Activated CD4-positive, alpha-beta T cell treated with anti-CD3 and anti-CD28 coated beads for 24 hours (primary cell): Measurements from ENCODE around the gene TTLL13.
"Not testable (repeated sequence)": the region's sequence is repeated elsewhere in the genome, so short reads cannot be mapped to it uniquely, and the experiment has no call there.

ENCODE experiments used
- DNase-seq, 2 donors: peaks; one replicate each; pipeline ENCODE4 v3.0.0-alpha.2; 2020; ENCODE audit warnings: low read depth in 2 of 2

Gene TTLL13

DNA sequence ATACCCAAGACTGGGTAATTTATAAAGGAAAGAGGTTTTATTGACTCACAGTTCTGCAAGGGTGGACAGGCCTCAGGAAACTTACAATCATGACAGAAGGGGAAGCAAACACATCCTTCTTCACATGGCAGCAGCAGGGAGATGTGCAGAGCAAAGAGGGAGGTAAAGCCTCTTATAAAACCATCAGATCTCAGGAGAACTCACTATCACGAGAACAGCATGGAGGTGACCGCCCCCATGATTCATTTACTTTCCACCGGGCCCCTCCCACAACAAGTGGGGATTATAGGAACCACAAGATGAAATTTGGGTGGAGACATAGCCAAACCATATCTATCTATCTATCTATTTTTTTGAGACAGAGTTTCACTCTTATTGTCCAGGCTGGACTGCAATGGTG lies 10.0 kb upstream of the TTLL13 start:
- DNase-seq: no peak

DNA sequence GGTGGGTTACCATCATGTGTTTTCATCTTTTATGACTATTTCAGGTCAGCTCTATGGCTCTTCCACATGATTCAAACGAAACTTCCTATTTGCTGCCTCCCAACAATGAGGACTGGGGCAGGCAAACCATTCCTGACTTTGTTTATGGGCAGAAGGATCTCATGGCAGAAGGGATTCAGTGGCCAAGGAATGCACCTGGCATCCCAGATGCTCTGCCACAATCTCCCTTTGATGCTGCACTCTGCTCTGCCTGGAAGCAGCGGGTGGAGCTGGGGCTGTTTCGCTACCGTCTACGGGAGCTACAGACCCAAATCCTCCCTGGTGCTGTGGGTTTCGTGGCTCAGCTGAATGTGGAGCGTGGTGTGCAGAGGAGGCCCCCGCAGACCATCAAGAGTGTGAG lies 8.5 kb upstream of the TTLL13 start:
- DNase-seq: no peak

DNA sequence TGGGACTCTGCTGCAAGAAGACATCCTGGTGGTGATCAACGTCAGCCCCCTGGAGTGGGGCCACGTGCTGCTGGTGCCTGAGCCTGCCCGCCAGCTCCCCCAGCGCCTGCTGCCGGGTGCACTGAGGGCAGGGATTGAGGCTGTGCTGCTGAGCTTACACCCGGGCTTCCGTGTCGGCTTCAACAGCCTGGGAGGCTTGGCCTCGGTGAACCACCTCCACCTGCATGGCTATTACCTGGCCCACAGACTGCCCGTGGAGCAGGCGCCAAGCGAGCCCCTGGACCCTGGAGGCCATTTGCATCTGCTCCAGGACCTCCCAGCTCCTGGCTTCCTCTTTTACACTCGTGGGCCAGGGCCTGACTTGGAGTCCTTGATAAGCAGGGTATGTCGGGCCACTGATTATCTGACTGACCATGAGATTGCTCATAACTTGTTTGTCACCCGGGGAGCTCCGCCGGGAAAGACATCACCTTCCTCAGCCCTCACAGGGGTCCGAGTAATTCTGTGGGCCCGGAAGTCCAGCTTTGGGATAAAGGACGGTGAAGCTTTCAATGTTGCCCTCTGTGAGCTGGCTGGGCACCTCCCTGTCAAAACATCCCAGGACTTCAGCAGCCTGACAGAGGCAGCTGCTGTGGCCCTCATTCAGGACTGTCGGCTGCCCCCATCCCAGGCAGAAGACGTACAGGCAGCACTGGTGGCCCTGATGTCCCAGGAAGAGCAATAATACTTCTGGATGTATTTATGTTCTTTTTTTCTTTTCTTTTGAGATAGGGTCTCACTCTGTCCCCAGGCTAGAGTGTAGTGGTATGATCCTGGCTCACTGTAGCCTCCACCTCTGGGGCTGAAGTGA lies 7.8 kb upstream of the TTLL13 start:
- DNase-seq: no peak

- DNase-seq: no peak
These were observed 5.3 kb upstream of the TTLL13 start for GRCh38 chr15:90243943-90244639.

DNA sequence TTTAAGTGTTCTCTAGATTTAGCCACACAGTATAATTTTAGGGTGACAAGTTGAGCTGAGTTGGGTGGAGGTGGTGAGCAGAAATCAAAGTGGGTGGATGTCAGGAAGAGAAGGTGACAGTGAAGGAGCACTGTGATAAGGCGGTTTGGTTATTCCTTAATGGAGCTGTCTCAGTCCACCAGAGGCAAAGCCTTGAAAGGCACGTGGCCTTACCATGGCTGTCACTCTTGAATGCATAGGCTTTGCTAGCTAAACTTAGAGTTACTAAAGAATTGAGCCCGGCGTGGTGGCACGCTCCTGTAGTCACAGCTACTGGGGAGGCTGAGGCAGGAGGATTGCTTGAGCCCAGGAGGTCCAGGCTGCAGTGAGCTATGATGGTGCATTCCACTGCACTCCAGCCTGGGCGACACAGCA lies 560 bp upstream of the TTLL13 start:
- DNase-seq: no peak

- no peak for DNase-seq
These were observed 8.4 kb downstream of the TTLL13 start for GRCh38 chr15:90257776-90258175.

- no peak for DNase-seq
These were observed 10.2 kb downstream of the TTLL13 start for GRCh38 chr15:90259524-90259923.

- DNase-seq: not testable (repeated sequence)
These were observed 11.4 kb downstream of the TTLL13 start for GRCh38 chr15:90260731-90261130.

- no peak for DNase-seq
These were observed 12.5 kb downstream of the TTLL13 start for GRCh38 chr15:90261811-90262210.

GRCh38 chr15:90262426-90262825 lies 13.1 kb downstream of the TTLL13 start:
- no peak for DNase-seq

DNA sequence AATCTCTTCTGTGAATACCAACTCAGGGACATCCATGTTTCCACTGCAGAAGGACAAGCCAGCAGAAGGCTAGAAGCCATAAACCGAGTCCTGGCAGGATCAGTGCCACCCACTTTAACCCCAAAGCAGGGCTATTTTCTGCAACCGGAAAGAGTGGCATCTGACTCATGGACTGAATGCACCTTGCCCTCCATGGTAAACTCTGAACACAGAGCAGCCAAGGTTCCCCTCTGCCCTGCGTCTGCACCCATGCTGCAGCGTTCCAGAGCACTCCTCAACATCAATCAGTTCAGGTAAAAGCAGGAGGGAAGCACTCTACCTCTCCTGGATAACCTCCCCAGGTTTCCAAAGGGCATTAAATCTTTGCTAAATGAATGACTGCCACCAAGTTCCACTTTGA lies 15.3 kb downstream of the TTLL13 start:
- no peak for DNase-seq

DNA sequence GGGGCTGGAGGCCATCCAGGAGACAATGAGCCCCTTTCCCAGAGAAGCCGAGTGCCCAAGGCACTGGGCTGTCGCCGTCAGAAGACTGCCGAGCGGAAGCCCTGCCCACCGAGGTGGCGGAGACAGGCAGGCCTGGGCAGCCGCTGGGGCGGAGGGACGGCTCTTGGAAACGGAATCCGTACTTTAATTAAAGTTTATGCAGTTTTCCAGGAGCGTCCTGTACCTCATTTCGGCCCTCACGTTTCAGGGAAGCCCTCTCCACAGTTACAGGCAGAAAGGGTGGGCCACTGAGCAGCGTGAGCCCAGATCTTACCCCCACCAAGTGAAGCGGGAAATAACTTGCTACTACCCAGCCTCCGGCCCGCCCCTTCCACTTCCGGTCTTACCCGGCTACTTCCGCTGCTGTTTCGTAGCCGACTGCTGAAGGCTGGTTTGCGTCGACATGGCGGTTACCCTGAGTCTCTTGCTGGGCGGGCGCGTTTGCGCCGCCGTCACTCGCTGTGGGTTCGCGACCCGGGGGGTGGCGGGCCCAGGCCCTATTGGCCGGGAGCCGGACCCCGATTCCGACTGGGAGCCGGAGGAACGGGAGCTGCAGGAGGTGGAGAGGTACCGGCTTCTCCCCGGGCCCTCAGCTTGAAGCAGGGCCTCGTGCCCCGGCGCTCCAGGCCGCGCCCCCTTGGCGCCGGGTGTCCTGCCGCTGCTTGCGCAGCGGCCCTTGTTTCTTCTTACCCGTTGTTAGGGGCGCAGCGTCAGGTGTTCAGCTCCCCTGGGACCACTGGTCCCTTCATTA lies 16.1 kb downstream of the TTLL13 start, which contains the start of gene NGRN:
NGRN (plus strand) TSS at position 402 of the 790 bp plus-strand sequence; CDS start at position 443, 41 bp downstream.
- DNase-seq: peak; percentile 84 to 85

DNA sequence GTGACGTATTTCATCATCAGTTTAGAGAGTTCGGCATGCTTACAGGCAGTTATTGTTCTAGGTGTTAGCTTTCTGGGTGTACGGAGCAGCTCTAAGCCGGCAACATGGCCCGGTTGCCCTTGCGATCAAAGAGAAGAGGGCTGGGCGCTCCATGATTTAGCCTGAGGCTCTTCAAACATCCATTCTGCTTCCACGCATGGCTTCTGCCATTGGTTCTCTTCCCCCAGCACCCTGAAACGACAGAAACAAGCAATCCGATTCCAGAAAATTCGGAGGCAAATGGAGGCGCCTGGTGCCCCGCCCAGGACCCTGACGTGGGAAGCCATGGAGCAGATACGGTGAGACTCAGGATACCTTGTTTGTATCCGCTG lies 16.7 kb downstream of the TTLL13 start:
- DNase-seq: peak in 1 of 2 donors; percentile 31

DNA sequence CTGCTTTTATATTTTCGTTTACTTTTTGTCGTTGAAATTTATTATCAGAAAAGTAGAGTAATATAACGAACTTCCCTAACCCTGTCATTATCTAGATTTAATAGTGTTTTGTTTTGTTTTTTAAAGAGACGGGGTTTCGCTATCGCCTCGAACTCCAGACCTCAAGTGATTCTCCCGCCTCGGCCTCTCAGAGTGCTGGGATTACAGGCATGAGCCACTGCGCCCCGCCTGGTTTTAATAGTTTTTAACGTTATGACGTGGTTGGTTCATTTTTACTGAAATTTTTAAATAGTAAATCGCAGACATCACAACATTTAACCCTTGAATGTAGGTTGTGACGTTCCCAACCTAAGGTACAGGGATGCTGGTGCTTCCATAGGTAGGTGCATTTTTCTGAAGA lies 17.1 kb downstream of the TTLL13 start:
- no peak for DNase-seq

- DNase-seq: no peak
These were observed 19.1 kb downstream of the TTLL13 start for GRCh38 chr15:90268415-90268814.

GRCh38 chr15:90270502-90271150 lies 21.3 kb downstream of the TTLL13 start:
- no peak for DNase-seq

- no peak for DNase-seq
These were observed 22.3 kb downstream of the TTLL13 start for GRCh38 chr15:90271459-90272166.

- not testable (repeated sequence) for DNase-seq
These were observed 29.1 kb downstream of the TTLL13 start for GRCh38 chr15:90278467-90278866.

GRCh38 chr15:90280743-90281142 lies 31.4 kb downstream of the TTLL13 start:
- not testable (repeated sequence) for DNase-seq

DNA sequence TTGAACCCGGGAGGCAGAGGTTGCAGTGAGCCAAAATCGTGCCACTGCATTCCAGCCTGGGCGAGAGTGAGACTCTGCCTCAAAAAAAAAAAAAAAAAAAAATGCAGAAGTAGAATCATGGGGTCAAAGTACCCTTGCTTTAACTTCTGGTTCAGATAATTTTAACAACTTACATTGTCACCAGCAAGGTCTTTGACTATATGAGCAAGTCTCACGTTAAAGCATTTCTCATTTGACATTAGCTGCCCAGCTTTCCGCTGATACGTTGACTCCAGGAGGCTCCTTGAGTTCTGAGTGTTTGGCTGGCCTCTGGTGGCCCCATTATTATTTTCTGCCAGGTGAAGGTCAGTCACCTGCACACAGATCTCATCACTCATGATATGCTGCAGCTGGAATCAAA lies 32.3 kb downstream of the TTLL13 start:
- not testable (repeated sequence) for DNase-seq

GRCh38 chr15:90286678-90287077 lies 37.3 kb downstream of the TTLL13 start:
- no peak for DNase-seq
